SK-N-SH treated with all-trans-retinoic acid at 6 μM for 48 hours (cell line): ENCODE results near the gene DGCR2.
A peak's percentile ranks its signal among the peaks of the same experiment; 100 is the strongest.

Experiments used
- ATAC-seq: fragments of 200-7000 bp; cut with Tn5 transposase; 3 replicates; pipeline ENCODE4 v1.9.1; 2020; ENCODE audit warnings: mild to moderate bottlenecking, moderate library complexity
- ARNTL ChIP-seq: fragments of 450-650 bp; formaldehyde crosslinking; IDR thresholded peaks from 2 replicates; pipeline ENCODE4 v1.5.0; 2020; ENCODE audit warnings: low read depth, mild to moderate bottlenecking, moderate library complexity, borderline replicate concordance
- BACH2 ChIP-seq: fragments of 250-450 bp; sonication (Bioruptor Pico); IDR thresholded peaks from 2 replicates; pipeline ENCODE4 v1.9.0; 2021; ENCODE audit warnings: mild to moderate bottlenecking, borderline replicate concordance
- CREB5 ChIP-seq: fragments of 250-450 bp; sonication (Bioruptor Pico); IDR thresholded peaks from 2 replicates; pipeline ENCODE4 v1.5.1; 2020; ENCODE audit warnings: low read depth, mild to moderate bottlenecking, moderate library complexity
- CSRNP3 ChIP-seq: fragments of 250-450 bp; sonication (Bioruptor Pico); IDR thresholded peaks from 2 replicates; pipeline ENCODE4 v1.5.1; 2021; ENCODE audit warnings: mild to moderate bottlenecking, moderate library complexity
- ESRRG ChIP-seq: fragments of 250-450 bp; sonication (Bioruptor Pico); IDR thresholded peaks from 2 replicates; pipeline ENCODE4 v1.6.1; 2021; ENCODE audit warnings: mild to moderate bottlenecking
- GLIS3 ChIP-seq: fragments of 250-450 bp; sonication (Bioruptor Pico); IDR thresholded peaks from 2 replicates; pipeline ENCODE4 v1.5.0; 2020; ENCODE audit warnings: mild to moderate bottlenecking, moderate library complexity
- ISL1 ChIP-seq: fragments of 250-450 bp; sonication (Bioruptor Pico); IDR thresholded peaks from 2 replicates; pipeline ENCODE4 v2.1.2; 2022; ENCODE audit warnings: mild to moderate bottlenecking, moderate library complexity
- OSR1 ChIP-seq: fragments of 250-450 bp; sonication (Bioruptor Pico); IDR thresholded peaks from 2 replicates; pipeline ENCODE4 v1.8.0; 2022; ENCODE audit warnings: moderate library complexity, mild to moderate bottlenecking, inconsistent platforms
- PATZ1 ChIP-seq: fragments of 250-450 bp; sonication (Bioruptor Pico); IDR thresholded peaks from 2 replicates; pipeline ENCODE4 v1.8.0; 2020; ENCODE audit warnings: mild to moderate bottlenecking, moderate library complexity, borderline replicate concordance
- POU6F1 ChIP-seq: fragments of 250-450 bp; sonication (Bioruptor Pico); IDR thresholded peaks from 2 replicates; pipeline ENCODE4 v1.8.0; 2021; ENCODE audit warnings: low read depth, mild to moderate bottlenecking, moderate library complexity, borderline replicate concordance
- PPARA ChIP-seq: fragments of 250-450 bp; sonication (Bioruptor Pico); IDR thresholded peaks from 2 replicates; pipeline ENCODE4 v1.5.0; 2020; ENCODE audit warnings: mild to moderate bottlenecking, borderline replicate concordance
- RARB ChIP-seq: fragments of 250-450 bp; sonication (Bioruptor Pico); IDR thresholded peaks from 2 replicates; pipeline ENCODE4 v1.8.0; 2021; ENCODE audit warnings: mild to moderate bottlenecking, moderate library complexity
- TCF4 ChIP-seq: fragments of 250-450 bp; sonication (Bioruptor Pico); IDR thresholded peaks from 2 replicates; pipeline ENCODE4 v1.8.0; 2021; ENCODE audit warnings: mild to moderate bottlenecking, moderate library complexity, borderline replicate concordance
- TOX ChIP-seq: fragments of 250-450 bp; sonication (Bioruptor Pico); IDR thresholded peaks from 2 replicates; pipeline ENCODE4 v1.8.0; 2021; ENCODE audit warnings: mild to moderate bottlenecking, moderate library complexity, borderline replicate concordance
- ZC3H10 ChIP-seq: fragments of 250-450 bp; sonication (Bioruptor Pico); IDR thresholded peaks from 2 replicates; pipeline ENCODE4 v1.5.1; 2021; ENCODE audit warnings: mild to moderate bottlenecking, moderate library complexity
- ZFP30 ChIP-seq: fragments of 450-650 bp; formaldehyde crosslinking; IDR thresholded peaks from 2 replicates; pipeline ENCODE4 v1.5.0; 2022; ENCODE audit warnings: mild to moderate bottlenecking, moderate library complexity
- ZNF70 ChIP-seq: fragments of 450-650 bp; formaldehyde crosslinking; IDR thresholded peaks from 2 replicates; pipeline ENCODE4 v1.5.0; 2020; ENCODE audit warnings: mild to moderate bottlenecking, moderate library complexity

DGCR2 gene

GRCh38 chr22:19143967-19144400 is 21.8 kb upstream of the DGCR2 start:
- peak; percentile 24; the same call in 2 of the 3 replicates for ATAC-seq
- TF ChIP-seq ARNTL (no peak), OSR1 (CRISPR knock-in tag) (no peak), POU6F1 (CRISPR knock-in tag) (no peak), TCF4 (no peak), ZC3H10 (CRISPR knock-in tag) (no peak), TOX (CRISPR knock-in tag) (no peak), CSRNP3 (no peak), ESRRG (CRISPR knock-in tag) (no peak)

- no peak for TF ChIP-seq RARB (CRISPR knock-in tag)
- no peak for TF ChIP-seq BACH2
- no peak for TF ChIP-seq CSRNP3
- TF ChIP-seq PATZ1 (CRISPR knock-in tag): no peak
- TF ChIP-seq CREB5 (CRISPR knock-in tag): no peak
- no peak for TF ChIP-seq ESRRG (CRISPR knock-in tag)
- no peak for TF ChIP-seq ISL1 (CRISPR knock-in tag)
- no peak for ATAC-seq
Observed at GRCh38 chr22:19143212-19143611, 21.0 kb upstream of the DGCR2 start.

- ATAC-seq: no peak
- TF ChIP-seq PPARA (no peak), ZFP30 (no peak), GLIS3 (no peak), PATZ1 (CRISPR knock-in tag) (no peak), BACH2 (no peak), CREB5 (CRISPR knock-in tag) (no peak), ISL1 (CRISPR knock-in tag) (no peak), ZC3H10 (CRISPR knock-in tag) (no peak)
Observed at GRCh38 chr22:19142394-19142793, 20.2 kb upstream of the DGCR2 start.

- no peak for ATAC-seq
- no peak for TF ChIP-seq CREB5 (CRISPR knock-in tag)
- no peak for TF ChIP-seq ZNF70 (CRISPR knock-in tag)
Observed at GRCh38 chr22:19139974-19140373, 17.8 kb upstream of the DGCR2 start.
